Gastrocnemius medialis (tissue), 4 donors: ENCODE measurements around the gene RAD51B.

Experiments used
- POLR2A ChIP-seq, 2 donors: fragments of 450-650 bp; IDR thresholded peaks; one replicate each; pipeline ENCODE4 v1.6.1; 2017; ENCODE audit warnings: antibody characterized with exemption in 2 of 2, mild to moderate bottlenecking in 2 of 2, moderate library complexity in 2 of 2
- TF ChIP-seq, protein P1 (sequence below), 5 experiments: fragments of 450-650 bp in 3 of 5; fragments of 200-600 bp in 2 of 5; sonication (generic) in 2 of 5; IDR thresholded peaks in 4 of 5; conservative IDR thresholded peaks in 1 of 5; 1 replicate in 4 of 5; 2 replicates in 1 of 5; pipeline ENCODE4 v1.5.1; 2016 to 2019; ENCODE audit warnings: antibody characterized with exemption in 5 of 5, mild to moderate bottlenecking in 3 of 5, moderate library complexity in 3 of 5

DNA sequence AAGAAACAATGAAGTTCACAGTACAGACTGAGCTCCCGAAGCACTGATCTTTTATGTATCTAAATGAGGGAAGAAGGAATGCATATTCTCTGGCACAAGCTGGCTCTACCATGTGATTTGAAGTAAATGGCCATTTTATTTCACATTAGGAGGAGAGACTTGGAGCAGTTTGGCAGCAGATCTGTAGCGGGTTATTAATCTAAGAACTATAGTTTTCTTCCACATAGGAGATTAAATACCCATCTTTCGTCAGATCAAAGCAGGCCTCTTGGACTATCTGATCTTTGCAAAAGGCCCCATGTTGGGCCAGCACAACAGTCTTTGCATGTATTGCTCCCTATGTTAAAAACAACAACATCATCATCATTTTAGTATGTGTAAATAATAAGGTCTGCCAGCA is 495.5 kb downstream of the RAD51B start:
- TF ChIP-seq, protein P1, sequence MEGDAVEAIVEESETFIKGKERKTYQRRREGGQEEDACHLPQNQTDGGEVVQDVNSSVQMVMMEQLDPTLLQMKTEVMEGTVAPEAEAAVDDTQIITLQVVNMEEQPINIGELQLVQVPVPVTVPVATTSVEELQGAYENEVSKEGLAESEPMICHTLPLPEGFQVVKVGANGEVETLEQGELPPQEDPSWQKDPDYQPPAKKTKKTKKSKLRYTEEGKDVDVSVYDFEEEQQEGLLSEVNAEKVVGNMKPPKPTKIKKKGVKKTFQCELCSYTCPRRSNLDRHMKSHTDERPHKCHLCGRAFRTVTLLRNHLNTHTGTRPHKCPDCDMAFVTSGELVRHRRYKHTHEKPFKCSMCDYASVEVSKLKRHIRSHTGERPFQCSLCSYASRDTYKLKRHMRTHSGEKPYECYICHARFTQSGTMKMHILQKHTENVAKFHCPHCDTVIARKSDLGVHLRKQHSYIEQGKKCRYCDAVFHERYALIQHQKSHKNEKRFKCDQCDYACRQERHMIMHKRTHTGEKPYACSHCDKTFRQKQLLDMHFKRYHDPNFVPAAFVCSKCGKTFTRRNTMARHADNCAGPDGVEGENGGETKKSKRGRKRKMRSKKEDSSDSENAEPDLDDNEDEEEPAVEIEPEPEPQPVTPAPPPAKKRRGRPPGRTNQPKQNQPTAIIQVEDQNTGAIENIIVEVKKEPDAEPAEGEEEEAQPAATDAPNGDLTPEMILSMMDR (IDR thresholded peaks at IDR 0.05 in 4 of 5, conservative IDR thresholded peaks at IDR 0.05 in 1 of 5) = no peak
- TF ChIP-seq POLR2A (IDR thresholded peaks at IDR 0.05) = no peak
